Gastroesophageal sphincter (tissue), 3 donors: ENCODE results near the gene SMPDL3A.

ENCODE experiments used
- EP300 ChIP-seq: sonication (generic); formaldehyde crosslinking; IDR thresholded peaks from one replicate; pipeline ENCODE4 v1.6.1; 2017; ENCODE audit warnings: antibody characterized with exemption, mild to moderate bottlenecking
- POLR2A ChIP-seq, 2 donors: fragments of 450-650 bp; IDR thresholded peaks; one replicate each; pipeline ENCODE4 v1.6.1; 2017; ENCODE audit warnings: antibody characterized with exemption in 2 of 2, mild to moderate bottlenecking in 2 of 2, moderate library complexity in 1 of 2
- POLR2AphosphoS5 ChIP-seq: sonication (generic); formaldehyde crosslinking; IDR thresholded peaks from one replicate; pipeline ENCODE4 v1.6.1; 2017; ENCODE audit warnings: antibody characterized with exemption
- TF ChIP-seq, protein P1 (sequence below), 4 experiments: fragments of 200-600 bp in 2 of 4; fragments of 450-650 bp in 2 of 4; sonication (generic) in 1 of 4; IDR thresholded peaks; one replicate each; pipeline ENCODE4 v1.5.1; 2017 to 2019; ENCODE audit warnings: antibody characterized with exemption in 4 of 4, mild to moderate bottlenecking in 2 of 4, moderate library complexity in 2 of 4

DNA sequence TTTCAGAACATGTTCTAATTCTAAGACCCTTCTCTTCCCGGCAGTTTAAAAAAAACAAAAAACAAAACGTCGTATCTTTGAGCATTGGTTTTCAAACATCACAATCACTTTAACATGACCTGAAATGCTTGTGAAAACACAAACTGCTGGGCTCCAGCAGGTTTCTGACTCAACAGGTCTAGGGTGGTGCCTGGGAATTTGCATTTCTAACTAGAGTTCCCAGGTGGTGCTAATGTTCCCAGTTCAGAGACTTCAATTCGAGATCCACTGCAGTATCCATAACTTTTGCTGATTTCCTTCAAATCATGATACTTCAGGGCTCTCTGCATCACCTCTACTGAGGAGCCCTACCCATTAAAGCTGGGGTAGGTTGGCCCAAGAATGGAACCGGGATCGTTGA lies 850 bp upstream of the SMPDL3A start:
- TF ChIP-seq POLR2AphosphoS5: no peak
- TF ChIP-seq, protein P1, sequence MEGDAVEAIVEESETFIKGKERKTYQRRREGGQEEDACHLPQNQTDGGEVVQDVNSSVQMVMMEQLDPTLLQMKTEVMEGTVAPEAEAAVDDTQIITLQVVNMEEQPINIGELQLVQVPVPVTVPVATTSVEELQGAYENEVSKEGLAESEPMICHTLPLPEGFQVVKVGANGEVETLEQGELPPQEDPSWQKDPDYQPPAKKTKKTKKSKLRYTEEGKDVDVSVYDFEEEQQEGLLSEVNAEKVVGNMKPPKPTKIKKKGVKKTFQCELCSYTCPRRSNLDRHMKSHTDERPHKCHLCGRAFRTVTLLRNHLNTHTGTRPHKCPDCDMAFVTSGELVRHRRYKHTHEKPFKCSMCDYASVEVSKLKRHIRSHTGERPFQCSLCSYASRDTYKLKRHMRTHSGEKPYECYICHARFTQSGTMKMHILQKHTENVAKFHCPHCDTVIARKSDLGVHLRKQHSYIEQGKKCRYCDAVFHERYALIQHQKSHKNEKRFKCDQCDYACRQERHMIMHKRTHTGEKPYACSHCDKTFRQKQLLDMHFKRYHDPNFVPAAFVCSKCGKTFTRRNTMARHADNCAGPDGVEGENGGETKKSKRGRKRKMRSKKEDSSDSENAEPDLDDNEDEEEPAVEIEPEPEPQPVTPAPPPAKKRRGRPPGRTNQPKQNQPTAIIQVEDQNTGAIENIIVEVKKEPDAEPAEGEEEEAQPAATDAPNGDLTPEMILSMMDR (IDR thresholded peaks at IDR 0.05): no peak
- TF ChIP-seq POLR2A (IDR thresholded peaks at IDR 0.05): no peak
- TF ChIP-seq EP300: no peak
